Activated naive CD4-positive, alpha-beta T cell treated with anti-CD3 and anti-CD28 coated beads, Interleukin-2, amount 50 U/mL, for 16 hours (primary cell): ENCODE results near the gene AMPD1.

Experiments used
- DNase-seq: peaks from one replicate; pipeline ENCODE4 v3.0.0-alpha.2; 2020

AMPD1 gene

GRCh38 chr1:114627107-114627506 is 68.2 kb downstream of the AMPD1 start:
- DNase-seq: no peak

- no peak for DNase-seq
Observed at GRCh38 chr1:114623364-114623763, 72.0 kb downstream of the AMPD1 start.
